Activated CD4-positive, alpha-beta T cell treated with anti-CD3 and anti-CD28 coated beads, Interleukin-2, amount 50 U/mL, for 48 hours (primary cell): ENCODE measurements around the gene CERS5.

Experiments used
- DNase-seq, 2 experiments: peaks; one replicate each; pipeline ENCODE4 v3.0.0-alpha.2; 2020

The CERS5 gene

GRCh38 chr12:50123203-50123602 lies 44.0 kb downstream of the CERS5 start:
- DNase-seq = no peak

GRCh38 chr12:50121641-50122040 lies 45.5 kb downstream of the CERS5 start:
- no peak for DNase-seq

- DNase-seq = no peak
Measured at GRCh38 chr12:50120953-50121352, 46.2 kb downstream of the CERS5 start.

- DNase-seq = no peak
Measured at GRCh38 chr12:50120521-50120920, 46.6 kb downstream of the CERS5 start.

- DNase-seq = no peak
Measured at GRCh38 chr12:50119387-50119786, 47.8 kb downstream of the CERS5 start.

- DNase-seq = no peak
Measured at GRCh38 chr12:50117057-50117622, 50.0 kb downstream of the CERS5 start.

- no peak for DNase-seq
Measured at GRCh38 chr12:50112456-50113218, 54.5 kb downstream of the CERS5 start.

GRCh38 chr12:50111693-50112455 lies 55.3 kb downstream of the CERS5 start, which contains the start of gene COX14:
Gene COX14 (plus strand): TSS chr12:50112236. CDS start chr12:50120044, 7,808 bp downstream.
- DNase-seq = peak; percentile 99

- DNase-seq = no peak
Measured at GRCh38 chr12:50111395-50111692, 55.8 kb downstream of the CERS5 start.

GRCh38 chr12:50110762-50111351 lies 56.3 kb downstream of the CERS5 start:
- DNase-seq = peak in 1 of 2 experiments; percentile 13

GRCh38 chr12:50110127-50110761 lies 56.9 kb downstream of the CERS5 start:
- DNase-seq = no peak

GRCh38 chr12:50109319-50109718 lies 57.9 kb downstream of the CERS5 start:
- no peak for DNase-seq

- DNase-seq = no peak
Measured at GRCh38 chr12:50107416-50108268, 59.5 kb downstream of the CERS5 start.

GRCh38 chr12:50106907-50107306 lies 60.3 kb downstream of the CERS5 start:
- DNase-seq = no peak

GRCh38 chr12:50105913-50106450 lies 61.2 kb downstream of the CERS5 start:
- no peak for DNase-seq

GRCh38 chr12:50104417-50105366 lies 62.5 kb downstream of the CERS5 start:
- no peak for DNase-seq

- DNase-seq = peak; percentile 28 to 38
Measured at GRCh38 chr12:50103767-50104321, 63.3 kb downstream of the CERS5 start, which contains the start of gene GPD1. Gene GPD1 (plus strand): TSS chr12:50104008. CDS start chr12:50104051, 43 bp downstream.

GRCh38 chr12:50103351-50103750 lies 63.8 kb downstream of the CERS5 start:
- no peak for DNase-seq

GRCh38 chr12:50102646-50103309 lies 64.4 kb downstream of the CERS5 start:
- DNase-seq = no peak

- DNase-seq = no peak
Measured at GRCh38 chr12:50102131-50102531, 65.0 kb downstream of the CERS5 start.
